Measurements from ENCODE around the gene INS.
A peak's percentile ranks its signal among the peaks of the same experiment; 100 is the strongest.
"Not testable (repeated sequence)": the region's sequence is repeated elsewhere in the genome, so short reads cannot be mapped to it uniquely, and the experiment has no call there.

The INS gene

DNA sequence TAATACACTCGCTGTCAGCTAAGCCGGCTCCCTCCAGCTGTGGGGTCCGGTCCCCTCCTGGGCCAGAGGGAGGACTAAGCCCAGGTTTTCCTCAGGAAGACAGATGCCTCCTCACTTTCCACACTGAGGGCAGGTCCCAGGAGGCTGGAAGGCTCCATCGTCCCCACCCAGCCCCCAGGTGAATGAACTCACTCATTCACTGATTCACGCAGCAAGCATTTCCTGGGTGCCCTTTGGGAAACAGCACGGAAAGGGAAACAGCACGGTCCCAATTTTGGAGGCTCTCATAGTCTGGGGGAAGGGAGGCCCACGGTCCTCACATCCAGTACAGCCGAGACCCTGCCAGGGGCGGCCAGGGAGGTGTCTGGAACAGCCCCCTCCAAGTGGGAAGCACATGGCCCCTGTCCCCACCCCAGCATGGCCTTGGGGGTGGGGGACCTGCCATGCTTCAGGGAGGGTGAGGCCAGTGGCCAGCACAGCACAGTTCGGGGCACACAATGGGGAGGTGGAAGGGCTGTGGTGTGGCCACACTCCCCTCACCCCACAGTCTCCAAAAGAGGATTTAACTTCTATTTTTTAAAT, 19.9 kb upstream of the INS start:
- no peak for DNase-seq (ENCODE audit: low read depth)

GRCh38 chr11:2180347-2180746, 19.3 kb upstream of the INS start:
- no peak for DNase-seq (ENCODE audit: low read depth)

DNA sequence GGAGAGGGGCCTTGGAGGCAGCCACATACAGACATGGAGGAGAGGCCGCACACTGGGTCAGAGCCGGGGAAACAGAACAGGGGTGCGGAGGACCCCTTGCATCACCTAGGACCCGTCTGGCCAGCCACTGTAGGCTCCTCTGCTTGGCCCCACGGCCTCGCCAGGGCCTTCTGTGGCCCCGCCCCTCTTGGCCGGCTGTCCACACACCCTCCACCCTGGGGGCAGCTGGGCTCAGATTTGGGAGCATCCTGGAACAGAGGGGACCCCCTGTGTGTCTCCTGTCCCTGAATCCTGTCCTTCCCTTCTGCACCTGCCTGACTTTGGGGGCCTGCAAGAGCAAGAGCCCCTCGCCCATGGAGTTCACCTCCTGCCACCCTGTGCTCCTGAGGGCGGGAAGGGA, 18.5 kb upstream of the INS start:
- DNase-seq (ENCODE audit: low read depth), result no peak

GRCh38 chr11:2178906-2179494, 18.0 kb upstream of the INS start:
- DNase-seq (ENCODE audit: low read depth), result no peak

DNA sequence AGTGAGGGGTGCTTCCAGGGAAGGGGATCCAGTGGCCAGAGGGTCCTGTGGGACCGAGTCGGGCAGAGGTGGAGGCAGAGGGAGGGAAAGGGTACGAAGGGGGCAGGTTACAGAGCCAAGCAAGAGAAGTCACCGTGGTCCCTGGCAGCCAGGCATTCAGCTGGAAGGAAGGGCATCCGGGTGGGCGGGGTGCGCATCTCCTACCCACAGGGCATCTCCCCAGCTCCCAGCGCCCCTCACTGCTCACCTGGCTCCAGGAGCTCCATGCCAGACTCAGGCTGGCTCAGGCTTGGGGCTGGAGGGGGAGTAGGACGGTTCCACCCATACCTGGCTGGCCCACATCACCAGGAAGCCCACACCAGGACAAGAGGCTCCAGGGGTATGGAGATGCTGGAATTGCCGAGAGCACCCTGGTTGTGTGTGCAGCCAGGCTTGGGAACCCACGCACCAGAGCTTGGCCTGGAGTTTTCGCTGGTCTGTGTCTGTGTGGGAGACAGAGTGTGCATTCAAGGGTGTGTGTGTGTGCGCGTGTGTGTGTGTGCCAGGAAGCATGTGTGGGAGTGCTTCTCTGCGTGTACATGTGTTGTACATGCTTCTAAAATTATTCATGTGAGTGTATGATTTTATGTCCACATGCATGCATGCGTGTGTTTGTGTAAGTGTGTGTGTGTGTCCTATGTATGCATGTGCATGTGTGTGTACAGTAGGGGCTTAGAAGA, 17.2 kb upstream of the INS start:
- DNase-seq (ENCODE audit: low read depth), result not testable (repeated sequence)

- DNase-seq (ENCODE audit: low read depth), result no peak
These were observed 16.1 kb upstream of the INS start for GRCh38 chr11:2177076-2177475.

DNA sequence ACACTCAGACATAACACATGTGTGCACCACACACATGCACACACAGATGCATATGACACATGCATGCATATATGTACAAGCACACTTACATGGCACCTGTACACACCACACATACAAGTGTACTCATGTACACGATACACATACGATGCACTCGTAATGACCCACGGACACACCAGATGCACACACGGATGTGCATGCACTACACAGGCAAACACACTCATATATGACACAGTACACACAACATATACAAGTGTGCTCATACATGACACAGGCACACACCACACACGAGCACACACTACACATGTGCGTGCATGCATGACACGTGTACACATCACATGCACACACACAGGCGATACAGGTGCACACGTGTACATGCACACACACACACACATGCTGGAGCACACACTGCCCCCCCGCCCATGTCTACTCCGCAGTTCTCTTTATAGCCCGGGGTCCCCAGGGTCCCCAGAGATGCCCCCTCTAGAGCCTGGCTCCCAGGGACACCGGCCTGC, 15.4 kb upstream of the INS start:
- no peak for DNase-seq (ENCODE audit: low read depth)

DNA sequence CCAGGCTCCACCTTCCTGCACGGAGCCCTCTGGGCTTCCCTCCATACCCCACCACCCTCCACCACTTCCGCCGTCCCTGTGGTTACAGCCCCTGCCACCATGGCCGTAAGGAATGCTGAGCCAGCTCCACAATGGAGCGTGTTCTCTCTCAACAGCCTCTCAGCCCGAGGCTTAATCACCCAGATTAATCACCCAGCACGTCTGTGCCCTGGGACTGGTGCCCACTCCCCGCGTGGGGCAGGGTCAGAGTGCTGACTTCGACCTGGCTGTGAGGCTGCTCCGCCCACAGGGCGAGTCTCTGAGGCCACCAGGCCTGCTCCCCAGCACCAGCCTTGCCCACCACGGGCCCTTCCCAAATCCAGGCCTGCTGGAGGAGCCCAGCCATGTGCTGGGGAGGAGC, 14.7 kb upstream of the INS start:
- DNase-seq (ENCODE audit: low read depth), result no peak

- no peak for DNase-seq (ENCODE audit: low read depth)
These were observed 13.4 kb upstream of the INS start for GRCh38 chr11:2174361-2174760.

- no peak for DNase-seq (ENCODE audit: low read depth)
These were observed 12.8 kb upstream of the INS start for GRCh38 chr11:2173761-2174160.

- no peak for DNase-seq (ENCODE audit: low read depth)
These were observed 12.2 kb upstream of the INS start for GRCh38 chr11:2173150-2173693.

GRCh38 chr11:2172676-2173075, 11.7 kb upstream of the INS start:
- no peak for DNase-seq (ENCODE audit: low read depth)

GRCh38 chr11:2171591-2172003, 10.6 kb upstream of the INS start, which contains the start of gene TH:
TH (minus strand) TSS chr11:2171815; CDS start chr11:2171786, 29 bp downstream.
- DNase-seq (ENCODE audit: low read depth), result no peak

DNA sequence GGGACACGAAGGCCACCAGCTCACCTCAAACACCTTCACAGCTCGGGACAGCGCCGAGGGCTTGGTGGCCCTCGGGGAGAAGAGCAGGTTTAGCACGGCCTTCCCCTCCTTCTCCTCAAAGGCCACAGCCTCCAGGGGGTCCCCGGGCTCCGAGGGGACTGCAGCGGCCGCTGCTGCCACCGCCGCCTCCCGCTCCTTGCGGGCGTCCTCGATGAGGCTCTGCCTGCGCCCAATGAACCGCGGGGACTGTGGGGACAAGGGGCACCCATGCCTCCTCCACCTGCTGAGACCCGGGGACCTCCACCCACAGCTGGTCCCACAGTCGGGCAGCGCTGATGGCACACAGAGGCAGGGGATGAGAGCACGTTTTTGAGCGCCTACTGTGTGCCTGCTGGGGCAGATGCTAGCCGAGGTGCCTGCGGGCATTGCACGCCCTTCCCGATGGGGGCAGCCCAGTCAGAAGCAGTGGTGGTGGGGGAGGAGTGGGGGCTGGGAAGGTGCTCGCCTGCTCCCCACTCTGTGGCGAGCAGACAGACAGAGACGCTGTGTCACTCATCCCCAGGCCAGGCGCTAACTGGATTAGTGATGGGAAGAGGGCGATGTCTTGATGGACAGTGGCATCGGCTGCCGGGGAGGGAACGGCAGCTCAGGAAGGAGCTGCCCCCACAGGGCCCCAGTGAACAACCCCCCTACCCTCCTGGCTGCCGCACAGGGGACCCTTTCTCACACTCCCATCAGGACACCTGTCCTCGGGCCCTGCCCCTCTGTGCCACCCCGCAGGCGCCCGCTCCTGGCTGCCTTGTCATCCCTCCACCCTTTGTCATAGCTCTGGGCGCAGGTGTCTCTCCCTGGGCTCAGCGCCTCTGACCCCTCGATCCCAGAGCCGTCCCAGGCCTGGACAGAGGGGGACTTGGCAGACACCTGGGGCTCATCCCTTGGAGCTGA, 8.9 kb upstream of the INS start:
- DNase-seq (ENCODE audit: low read depth), result no peak

DNA sequence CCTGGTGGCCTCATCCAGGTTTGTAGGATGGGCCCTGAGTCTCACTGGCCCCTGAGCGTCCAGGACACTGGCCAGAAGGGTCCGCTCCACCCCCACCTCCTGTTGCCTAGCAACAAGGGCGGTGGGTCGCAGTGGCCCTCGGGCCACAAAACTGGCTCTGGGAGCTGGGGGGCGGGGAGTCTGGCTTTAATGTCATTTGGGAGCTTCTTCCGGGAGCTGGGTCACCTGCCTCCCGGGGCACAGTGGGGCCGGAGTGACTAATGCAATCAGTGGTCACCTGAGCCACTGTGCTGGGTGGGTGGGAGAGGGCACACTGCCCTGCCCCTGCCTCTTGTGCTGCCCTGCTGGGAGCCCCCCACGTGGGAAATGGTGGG, 8.0 kb upstream of the INS start:
- no peak for DNase-seq (ENCODE audit: low read depth)

DNA sequence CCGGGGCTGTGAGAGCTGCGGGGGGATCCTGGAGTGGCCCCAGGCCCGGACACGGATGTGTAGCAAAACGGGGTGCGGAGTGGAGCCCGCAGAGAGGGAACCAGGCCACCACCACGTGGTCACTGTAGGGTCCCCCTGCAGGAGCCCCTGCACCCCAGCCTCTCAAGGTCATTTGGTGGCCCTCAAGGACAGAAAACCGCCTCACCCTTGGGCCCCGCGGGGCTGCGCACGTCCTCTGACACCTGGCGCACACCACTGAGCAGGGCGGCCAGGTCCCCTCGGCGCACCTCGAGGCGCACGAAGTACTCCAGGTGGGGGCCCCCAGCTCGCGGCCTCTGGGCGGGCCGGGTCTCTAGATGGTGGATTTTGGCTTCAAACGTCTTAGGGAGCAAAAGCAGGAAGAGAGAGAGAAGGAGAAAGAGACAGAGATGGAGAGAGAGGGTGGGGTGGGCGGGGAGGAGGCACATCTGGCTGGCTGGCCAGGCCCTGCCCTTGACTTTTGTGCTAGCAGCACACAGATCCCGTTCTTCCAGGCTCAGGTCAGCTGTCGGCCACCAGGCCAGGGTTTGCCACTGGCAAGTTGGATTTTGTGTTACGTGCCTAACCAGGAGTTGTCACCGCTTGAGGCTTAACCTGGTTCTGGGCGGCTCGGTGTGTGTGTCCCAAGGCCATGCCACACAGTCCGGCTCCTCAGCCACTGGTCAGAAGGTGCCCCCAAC, 7.4 kb upstream of the INS start:
- DNase-seq (ENCODE audit: low read depth), result no peak

- no peak for DNase-seq (ENCODE audit: low read depth)
These were observed 6.4 kb upstream of the INS start for GRCh38 chr11:2167141-2168045.

- DNase-seq (ENCODE audit: low read depth), result peak; percentile 14
These were observed 5.3 kb upstream of the INS start for GRCh38 chr11:2166091-2166851.

- DNase-seq (ENCODE audit: low read depth), result no peak
These were observed 4.6 kb upstream of the INS start for GRCh38 chr11:2165571-2165970.
